C4-2B (cell line): ENCODE results near the gene XPNPEP1.

ENCODE experiments used
- ZFX ChIP-seq: fragments of 450-650 bp; IDR thresholded peaks from 2 replicates; pipeline ENCODE4 v1.6.1; 2017
- TF ChIP-seq, protein P1 (sequence below): fragments of 450-650 bp; conservative IDR thresholded peaks from 2 replicates; pipeline ENCODE4 v1.5.1; 2017; ENCODE audit warnings: mild to moderate bottlenecking

DNA sequence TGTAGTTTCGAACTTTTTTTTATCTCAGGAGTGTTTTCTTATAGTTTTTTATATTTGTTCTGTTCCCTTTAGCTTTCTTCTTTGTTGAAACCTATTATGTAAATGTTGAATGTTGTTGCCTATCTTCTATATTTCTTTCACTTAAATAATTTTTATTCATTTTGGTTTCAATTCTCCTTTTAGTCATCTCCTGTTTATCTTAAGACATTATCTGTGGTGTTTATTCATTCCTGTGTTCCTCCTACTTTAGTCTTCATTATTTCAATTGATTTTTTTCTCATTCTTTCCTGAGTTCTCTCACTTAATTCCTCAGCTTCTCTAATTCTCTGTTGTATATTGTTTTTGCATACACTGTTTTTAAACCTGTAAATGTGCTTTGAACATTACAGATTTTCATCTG lies 64.1 kb downstream of the XPNPEP1 start:
- TF ChIP-seq, protein P1, sequence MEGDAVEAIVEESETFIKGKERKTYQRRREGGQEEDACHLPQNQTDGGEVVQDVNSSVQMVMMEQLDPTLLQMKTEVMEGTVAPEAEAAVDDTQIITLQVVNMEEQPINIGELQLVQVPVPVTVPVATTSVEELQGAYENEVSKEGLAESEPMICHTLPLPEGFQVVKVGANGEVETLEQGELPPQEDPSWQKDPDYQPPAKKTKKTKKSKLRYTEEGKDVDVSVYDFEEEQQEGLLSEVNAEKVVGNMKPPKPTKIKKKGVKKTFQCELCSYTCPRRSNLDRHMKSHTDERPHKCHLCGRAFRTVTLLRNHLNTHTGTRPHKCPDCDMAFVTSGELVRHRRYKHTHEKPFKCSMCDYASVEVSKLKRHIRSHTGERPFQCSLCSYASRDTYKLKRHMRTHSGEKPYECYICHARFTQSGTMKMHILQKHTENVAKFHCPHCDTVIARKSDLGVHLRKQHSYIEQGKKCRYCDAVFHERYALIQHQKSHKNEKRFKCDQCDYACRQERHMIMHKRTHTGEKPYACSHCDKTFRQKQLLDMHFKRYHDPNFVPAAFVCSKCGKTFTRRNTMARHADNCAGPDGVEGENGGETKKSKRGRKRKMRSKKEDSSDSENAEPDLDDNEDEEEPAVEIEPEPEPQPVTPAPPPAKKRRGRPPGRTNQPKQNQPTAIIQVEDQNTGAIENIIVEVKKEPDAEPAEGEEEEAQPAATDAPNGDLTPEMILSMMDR, result no peak
- TF ChIP-seq ZFX, result no peak
